PC-9 (cell line): Measurements from ENCODE around the gene H19. TPM values are rescaled to one million over a fixed set of nuclear protein-coding genes. Genes with fewer than 3 reads are reported as not detected.

ENCODE experiments used
- BruUV-seq: library from RNA; stranded (reverse); fragments of 400-500 nt; replicated peaks from 2 replicates; lab custom pipeline; 2021; lab: Mats Ljungman, UMichigan
- CTCF ChIA-PET: fragments of 300-600 bp; sonication (Branson Sonifier 250); formaldehyde crosslinking; loops from one replicate; lab custom pipeline; 2022; ENCODE audit warnings: antibody characterized with exemption; lab: Charles Lee
- POLR2A ChIA-PET: fragments of 300-600 bp; sonication (Branson Sonifier 250); formaldehyde crosslinking; loops from one replicate; lab custom pipeline; 2022; ENCODE audit warnings: antibody characterized with exemption; ENCODE audit not compliant: unreplicated experiment; lab: Charles Lee
- DNase-seq, 2 experiments: peaks; one replicate each; pipeline versions ENCODE4 v3.0.0 to v3.0.0-alpha.2; 2015 to 2022; ENCODE audit warnings: mixed read lengths in 1 of 2
- H2AFZ ChIP-seq: fragments of 200-600 bp; sonication (generic); 2 replicates; pipeline ENCODE4 v1.8.1; 2017; ENCODE audit warnings: antibody characterized with exemption
- H3F3A ChIP-seq: fragments of 200-600 bp; sonication (generic); 2 replicates; pipeline ENCODE4 v1.8.1; 2017; ENCODE audit warnings: antibody characterized with exemption, mild to moderate bottlenecking, low read depth; ENCODE audit not compliant: insufficient read depth
- H3K27ac ChIP-seq: fragments of 200-600 bp; sonication (generic); 2 replicates; pipeline ENCODE4 v1.6.1; 2016; ENCODE audit warnings: mixed run types
- H3K27me3 ChIP-seq: fragments of 200-600 bp; sonication (generic); 2 replicates; pipeline ENCODE4 v1.6.1; 2016; ENCODE audit warnings: low read depth, mixed run types; ENCODE audit not compliant: insufficient read depth
- H3K36me3 ChIP-seq: fragments of 200-600 bp; sonication (generic); 2 replicates; pipeline ENCODE4 v1.6.1; 2016; ENCODE audit warnings: low read depth, mixed run types
- H3K4me1 ChIP-seq: fragments of 200-600 bp; sonication (generic); replicated peaks from 2 replicates; pipeline ENCODE4 v1.6.1; 2016; ENCODE audit warnings: mixed run types; ENCODE audit not compliant: insufficient read depth
- H3K4me2 ChIP-seq: fragments of 200-600 bp; sonication (generic); 2 replicates; pipeline ENCODE4 v1.6.1; 2017; ENCODE audit warnings: mixed run types
- H3K4me3 ChIP-seq: fragments of 200-600 bp; sonication (generic); 2 replicates; pipeline ENCODE4 v1.6.1; 2016; ENCODE audit warnings: mixed run types
- H3K79me2 ChIP-seq: fragments of 200-600 bp; sonication (generic); 2 replicates; pipeline ENCODE4 v1.6.1; 2017; ENCODE audit warnings: low read depth, mixed run types
- H3K9me2 ChIP-seq: fragments of 200-600 bp; sonication (generic); 2 replicates; pipeline ENCODE4 v1.8.1; 2017; ENCODE audit warnings: mild to moderate bottlenecking; ENCODE audit not compliant: insufficient read depth
- H3K9me3 ChIP-seq: fragments of 200-600 bp; sonication (generic); 2 replicates; pipeline ENCODE4 v1.8.1; 2016; ENCODE audit warnings: low read depth; ENCODE audit not compliant: insufficient read depth
- H4K20me1 ChIP-seq: fragments of 200-600 bp; sonication (generic); 2 replicates; pipeline ENCODE4 v1.8.1; 2017; ENCODE audit not compliant: insufficient read depth
- EZH2 ChIP-seq: fragments of 200-600 bp; sonication (generic); IDR thresholded peaks from 2 replicates; pipeline ENCODE4 v1.8.0; 2017; ENCODE audit warnings: antibody characterized with exemption, low read depth
- intact Hi-C: fragments of 100-400 bp; cut with micrococcal nuclease; formaldehyde crosslinking; loops from one replicate; pipeline ENCODE4 v1.10.0; 2022; ENCODE audit not compliant: unreplicated experiment
- total RNA-seq: library from RNA; stranded (reverse); gene quantifications from 2 replicates; pipeline ENCODE4 v1.2.3, GENCODE V29; 2021
- TF ChIP-seq, protein P1 (sequence below): fragments of 200-600 bp; sonication (generic); conservative IDR thresholded peaks from 2 replicates; pipeline ENCODE4 v1.6.1; 2017; ENCODE audit warnings: mixed run types, antibody characterized with exemption, mild to moderate bottlenecking, moderate library complexity

The H19 gene
- total RNA-seq, 1 experiment from 2014 or later, result 0.26 TPM

GRCh38 chr11:2031058-2031457 lies 33.4 kb upstream of the H19 start:
- DNase-seq, result no peak
- intact Hi-C loops, result no loop called here
- no peak for TF ChIP-seq EZH2
- TF ChIP-seq, protein P1, sequence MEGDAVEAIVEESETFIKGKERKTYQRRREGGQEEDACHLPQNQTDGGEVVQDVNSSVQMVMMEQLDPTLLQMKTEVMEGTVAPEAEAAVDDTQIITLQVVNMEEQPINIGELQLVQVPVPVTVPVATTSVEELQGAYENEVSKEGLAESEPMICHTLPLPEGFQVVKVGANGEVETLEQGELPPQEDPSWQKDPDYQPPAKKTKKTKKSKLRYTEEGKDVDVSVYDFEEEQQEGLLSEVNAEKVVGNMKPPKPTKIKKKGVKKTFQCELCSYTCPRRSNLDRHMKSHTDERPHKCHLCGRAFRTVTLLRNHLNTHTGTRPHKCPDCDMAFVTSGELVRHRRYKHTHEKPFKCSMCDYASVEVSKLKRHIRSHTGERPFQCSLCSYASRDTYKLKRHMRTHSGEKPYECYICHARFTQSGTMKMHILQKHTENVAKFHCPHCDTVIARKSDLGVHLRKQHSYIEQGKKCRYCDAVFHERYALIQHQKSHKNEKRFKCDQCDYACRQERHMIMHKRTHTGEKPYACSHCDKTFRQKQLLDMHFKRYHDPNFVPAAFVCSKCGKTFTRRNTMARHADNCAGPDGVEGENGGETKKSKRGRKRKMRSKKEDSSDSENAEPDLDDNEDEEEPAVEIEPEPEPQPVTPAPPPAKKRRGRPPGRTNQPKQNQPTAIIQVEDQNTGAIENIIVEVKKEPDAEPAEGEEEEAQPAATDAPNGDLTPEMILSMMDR, result no peak
- BruUV-seq, result no TSS peak
- Histone ChIP-seq H3K4me3 (no peak overlapping the region), H3F3A (no peaks in the 10 kb centered on the region), H3K27me3 (no peaks in the 10 kb centered on the region), H3K36me3 (no peaks in the 10 kb centered on the region), H3K4me1 (no peaks in the 10 kb centered on the region), H2AFZ (no peak overlapping the region), H3K4me2 (no peak overlapping the region), H3K27ac (no peak overlapping the region), H3K9me3 (no peaks in the 10 kb centered on the region), H3K79me2 (no peaks in the 10 kb centered on the region), H3K9me2 (no peaks in the 10 kb centered on the region), H4K20me1 (no peaks in the 10 kb centered on the region)
- POLR2A ChIA-PET, result no interaction called here
- CTCF ChIA-PET, result no interaction called here

- no peaks in the 10 kb centered on the region for H3K9me3 ChIP-seq
- no peak overlapping the region for H3K4me3 ChIP-seq
- H3K27ac ChIP-seq, result no peak overlapping the region
- H3K36me3 ChIP-seq, result no peaks in the 10 kb centered on the region
- no peaks in the 10 kb centered on the region for H3K27me3 ChIP-seq
- H4K20me1 ChIP-seq, result no peaks in the 10 kb centered on the region
- no peak overlapping the region for H2AFZ ChIP-seq
- ChIA-PET POLR2A (no interaction called here), CTCF (no interaction called here)
- H3K79me2 ChIP-seq, result no peaks in the 10 kb centered on the region
- no TSS peak for BruUV-seq
- intact Hi-C loops, result no loop called here
- H3F3A ChIP-seq, result no peaks in the 10 kb centered on the region
- no peaks in the 10 kb centered on the region for H3K9me2 ChIP-seq
- TF ChIP-seq, protein P1, result no peak
- TF ChIP-seq EZH2, result no peak
- DNase-seq, result no peak
- H3K4me2 ChIP-seq, result no peak overlapping the region
- no peaks in the 10 kb centered on the region for H3K4me1 ChIP-seq
These were observed 30.1 kb upstream of the H19 start for GRCh38 chr11:2027708-2028107.

- Histone ChIP-seq H3K27me3 (no peaks in the 10 kb centered on the region), H3K4me1 (no peaks in the 10 kb centered on the region), H3K9me3 (no peaks in the 10 kb centered on the region), H3K4me3 (no peak overlapping the region), H3K36me3 (no peaks in the 10 kb centered on the region), H3K27ac (no peak overlapping the region), H3K79me2 (no peaks in the 10 kb centered on the region), H4K20me1 (no peaks in the 10 kb centered on the region), H3K9me2 (no peaks in the 10 kb centered on the region), H2AFZ (no peak overlapping the region), H3F3A (no peaks in the 10 kb centered on the region), H3K4me2 (no peak overlapping the region)
- ChIA-PET CTCF (interaction anchor here (0.7 kb wide), 1 partner anchor 15 kb away, joined by 4 read pairs; no protein-coding TSS in a partner anchor), POLR2A (no interaction called here)
- no TSS peak for BruUV-seq
- no peak for DNase-seq
- TF ChIP-seq, protein P1, result no peak
- no peak for TF ChIP-seq EZH2
- intact Hi-C loops, result no loop called here
These were observed 17.4 kb upstream of the H19 start for GRCh38 chr11:2015025-2015424.
